Colonic mucosa (tissue), 4 donors: Measurements from ENCODE around the gene PLVAP. TPM values are rescaled to one million over a fixed set of nuclear protein-coding genes. Genes with fewer than 3 reads are reported as not detected.

Experiments used
- DNase-seq: peaks from one replicate; pipeline ENCODE4 v3.0.0-alpha.2; 2020
- H3K27ac ChIP-seq: fragments of 200-600 bp; one replicate; pipeline ENCODE4 v1.8.0; 2021
- H3K27me3 ChIP-seq: fragments of 200-600 bp; one replicate; pipeline ENCODE4 v1.8.0; 2021
- H3K36me3 ChIP-seq: fragments of 200-600 bp; one replicate; pipeline ENCODE4 v1.8.0; 2021
- H3K4me1 ChIP-seq: fragments of 200-600 bp; one replicate; pipeline ENCODE4 v1.8.0; 2021; ENCODE audit warnings: mild to moderate bottlenecking
- H3K4me3 ChIP-seq: fragments of 200-600 bp; one replicate; pipeline ENCODE4 v1.8.0; 2021
- H3K9ac ChIP-seq, 2 donors: one replicate each; pipeline ENCODE4 v1.7.0; 2013; ENCODE audit warnings: control low read depth in 2 of 2, low read depth in 2 of 2, low read length in 2 of 2
- H3K9me3 ChIP-seq: fragments of 200-600 bp; one replicate; pipeline ENCODE4 v1.8.0; 2021
- CTCF ChIP-seq: fragments of 200-600 bp; IDR thresholded peaks from one replicate; pipeline ENCODE4 v1.8.0; 2022; ENCODE audit warnings: antibody characterized with exemption, mild to moderate bottlenecking
- intact Hi-C: fragments of 100-400 bp; cut with DNase I; formaldehyde crosslinking; loops from one replicate; pipeline ENCODE4 v1.14.1; 2022
- total RNA-seq, 2 donors: library from RNA; stranded (reverse); fragmentation: NEBNext Ultra II Directional in 1 of 2; extraction: Animal tissue kit (Norgen Biotek cat#: 25700) in 1 of 2; gene quantifications; one replicate each; pipeline ENCODE4 v1.2.1, GENCODE V29; 2021
- donor health status: healthy.
- donor health status: DM: no; HTN: no; CAD: no.
- donor health status: DM: no; HTN: no; CAD: no.

The PLVAP gene
- total RNA-seq, 2 donors from 2014 or later, result 20.8 to 47.1 TPM

GRCh38 chr19:17419621-17420474, 42.7 kb upstream of the PLVAP start, which contains the start of gene MVB12A:
MVB12A (plus strand) TSS chr19:17420047; CDS start chr19:17420136, 89 bp downstream.
- no peaks in the 10 kb centered on the region for H3K27me3 ChIP-seq
- intact Hi-C loops, result no loop called here
- H3K36me3 ChIP-seq, result no peaks in the 10 kb centered on the region
- peak; percentile 98 for DNase-seq
- no peak for TF ChIP-seq CTCF
- no peaks in the 10 kb centered on the region for H3K9me3 ChIP-seq
- peak within 1 kb of the TSS; percentile 67 for H3K4me3 ChIP-seq
- H3K9ac ChIP-seq, result peak within 1 kb of the TSS; percentile 53 to 67
- H3K27ac ChIP-seq, result peak within 1 kb of the TSS; percentile 77
- peaks cover 4% of the 10 kb centered on the region for H3K4me1 ChIP-seq

GRCh38 chr19:17419154-17419620, 42.0 kb upstream of the PLVAP start:
- no peak for DNase-seq
- peaks cover 4% of the 10 kb centered on the region for H3K4me1 ChIP-seq
- no peaks in the 10 kb centered on the region for H3K27me3 ChIP-seq
- H3K36me3 ChIP-seq, result no peaks in the 10 kb centered on the region
- no peaks in the 10 kb centered on the region for H3K9me3 ChIP-seq
- no peak for TF ChIP-seq CTCF
- H3K27ac ChIP-seq, result peak overlapping the region; percentile 77
- peak overlapping the region; percentile 67 for H3K4me3 ChIP-seq
- peak overlapping the region in 1 of 2 donors; percentile 53 for H3K9ac ChIP-seq
- intact Hi-C loops, result no loop called here

GRCh38 chr19:17418710-17419109, 41.6 kb upstream of the PLVAP start:
- intact Hi-C loops, result no loop called here
- no peaks in the 10 kb centered on the region for H3K36me3 ChIP-seq
- no peaks in the 10 kb centered on the region for H3K27me3 ChIP-seq
- H3K9me3 ChIP-seq, result no peaks in the 10 kb centered on the region
- H3K4me1 ChIP-seq, result peaks cover 4% of the 10 kb centered on the region
- DNase-seq, result no peak
- no peak overlapping the region for H3K27ac ChIP-seq
- no peak for TF ChIP-seq CTCF
- no peak overlapping the region for H3K9ac ChIP-seq
- no peak overlapping the region for H3K4me3 ChIP-seq

- Histone ChIP-seq H3K4me3 (no peak overlapping the region), H3K9me3 (no peaks in the 10 kb centered on the region), H3K4me1 (no peaks in the 10 kb centered on the region), H3K27ac (no peak overlapping the region), H3K36me3 (no peaks in the 10 kb centered on the region), H3K9ac (no peak overlapping the region), H3K27me3 (no peaks in the 10 kb centered on the region)
- intact Hi-C loops, result no loop called here
- TF ChIP-seq CTCF, result no peak
- DNase-seq, result no peak
Observed at GRCh38 chr19:17415121-17415520, 38.0 kb upstream of the PLVAP start.

GRCh38 chr19:17414097-17414496, 37.0 kb upstream of the PLVAP start:
- H3K4me1 ChIP-seq, result no peaks in the 10 kb centered on the region
- no peaks in the 10 kb centered on the region for H3K9me3 ChIP-seq
- H3K4me3 ChIP-seq, result no peak overlapping the region
- H3K36me3 ChIP-seq, result no peaks in the 10 kb centered on the region
- no peak for TF ChIP-seq CTCF
- H3K27ac ChIP-seq, result no peak overlapping the region
- H3K27me3 ChIP-seq, result no peaks in the 10 kb centered on the region
- intact Hi-C loops, result no loop called here
- H3K9ac ChIP-seq, result no peak overlapping the region
- DNase-seq, result no peak
